Pancreas (tissue), 10 donors: ENCODE results near the gene CPED1. TPM values are rescaled to one million over a fixed set of nuclear protein-coding genes. Genes with fewer than 3 reads are reported as not detected.

ENCODE experiments used
- ATAC-seq, 4 donors: fragments of 200-7000 bp; cut with Tn5 transposase; one replicate each; pipeline versions ENCODE4 v1.8.0 to v1.9.1; 2020; ENCODE audit warnings: mild to moderate bottlenecking in 4 of 4, moderate library complexity in 4 of 4
- DNase-seq, 6 donors: peaks; one replicate each; pipeline ENCODE4 v3.0.0-alpha.2; 2020
- FAIRE-seq: peaks from 2 replicates; lab custom pipeline; 2012; peaks lifted over from hg19 to GRCh38; lab: Jason Lieb, UNC
- H3K27ac ChIP-seq, 4 donors: fragments of 200-600 bp; sonication (generic); 1 replicate in 3 of 4; 2 replicates in 1 of 4; pipeline versions ENCODE4 v1.5.0 to v1.8.0; 2020
- H3K27me3 ChIP-seq, 4 donors: fragments of 200-600 bp; one replicate each; pipeline ENCODE4 v1.8.0; 2021
- H3K36me3 ChIP-seq, 3 donors: fragments of 200-600 bp; sonication (generic) in 1 of 3; one replicate each; pipeline versions ENCODE4 v1.5.0 to v1.8.0; 2020 to 2021
- H3K4me1 ChIP-seq, 3 donors: fragments of 200-600 bp; one replicate each; pipeline ENCODE4 v1.8.0; 2021
- H3K4me3 ChIP-seq, 4 donors: fragments of 200-600 bp; sonication (generic) in 2 of 4; one replicate each; pipeline versions ENCODE4 v1.5.0 to v1.8.0; 2020 to 2021
- H3K9me3 ChIP-seq, 4 donors: fragments of 200-600 bp; one replicate each; pipeline ENCODE4 v1.8.0; 2021
- WGBS, 2 donors: extraction: QIAGEN DNeasy Blood & Tissue Kit; methylation state at CpG; one replicate each; pipeline ENCODE4 v1.1.7; 2013; 5-methylcytosine and 5-hydroxymethylcytosine counted together
- intact Hi-C, 3 donors: fragments of 100-400 bp; cut with DNase I; formaldehyde crosslinking; loops; one replicate each; pipeline versions ENCODE4 v1.11.1 to v1.14.2; 2022
- polyA plus RNA-seq, 2 donors: library from polyadenylated mRNA; stranded (reverse); fragments of 200-250 nt; gene quantifications; one replicate each; pipeline ENCODE4 v1.2.3, GENCODE V29; 2013
- total RNA-seq, 6 donors: library from RNA; stranded (reverse); fragmentation: NEBNext Ultra II Directional in 4 of 6; extraction: Animal tissue kit (Norgen Biotek cat#: 25700) in 4 of 6; gene quantifications; one replicate each; pipeline versions ENCODE4 v1.2.1 to v1.2.4, GENCODE V29; 2021 to 2023
- TF ChIP-seq, protein P1 (sequence below), 4 donors: fragments of 200-600 bp; sonication (generic) in 3 of 4; IDR thresholded peaks; one replicate each; pipeline versions ENCODE4 v1.5.0 to v1.8.0; 2021; ENCODE audit warnings: antibody characterized with exemption in 4 of 4
- donor health status: healthy with polysubstance abuse.
- donor health status: DM: no; HTN: no; CAD: no; lungs with moderate emphysema.
- donor health status: DM: no; HTN: no; CAD: no.
- donor health status: control.
- donor health status: control.
- donor health status: Bipolar disorder and iron deficiency.
- donor health status: DM: yes; HTN: yes; CAD: no.
- donor health status: DM: no; HTN: no; CAD: no.
- donor health status: DM: no; HTN: no; CAD: no.
- donor health status: DM: yes; HTN: yes; CAD: no.

Gene CPED1
- total and polyA plus RNA-seq, 8 donors = 0.57 to 6.1 (median 1.3) TPM

- Histone ChIP-seq H3K27me3 (peaks cover 0 to 50% (median 17%) of the 10 kb centered on the region in 4 donors), H3K4me3 (no peak overlapping the region), H3K4me1 (peaks cover 0 to 4% (median 3%) of the 10 kb centered on the region in 3 donors), H3K27ac (no peak overlapping the region), H3K9me3 (no peaks in the 10 kb centered on the region), H3K36me3 (no peaks in the 10 kb centered on the region)
- DNase-seq = no peak
- intact Hi-C loops = no loop called here
- WGBS, 2 donors = 74 to 82% methylated on average over 10 of the region's 10 CpGs
- FAIRE-seq = no peak
- ATAC-seq = no peak
- TF ChIP-seq, protein P1, sequence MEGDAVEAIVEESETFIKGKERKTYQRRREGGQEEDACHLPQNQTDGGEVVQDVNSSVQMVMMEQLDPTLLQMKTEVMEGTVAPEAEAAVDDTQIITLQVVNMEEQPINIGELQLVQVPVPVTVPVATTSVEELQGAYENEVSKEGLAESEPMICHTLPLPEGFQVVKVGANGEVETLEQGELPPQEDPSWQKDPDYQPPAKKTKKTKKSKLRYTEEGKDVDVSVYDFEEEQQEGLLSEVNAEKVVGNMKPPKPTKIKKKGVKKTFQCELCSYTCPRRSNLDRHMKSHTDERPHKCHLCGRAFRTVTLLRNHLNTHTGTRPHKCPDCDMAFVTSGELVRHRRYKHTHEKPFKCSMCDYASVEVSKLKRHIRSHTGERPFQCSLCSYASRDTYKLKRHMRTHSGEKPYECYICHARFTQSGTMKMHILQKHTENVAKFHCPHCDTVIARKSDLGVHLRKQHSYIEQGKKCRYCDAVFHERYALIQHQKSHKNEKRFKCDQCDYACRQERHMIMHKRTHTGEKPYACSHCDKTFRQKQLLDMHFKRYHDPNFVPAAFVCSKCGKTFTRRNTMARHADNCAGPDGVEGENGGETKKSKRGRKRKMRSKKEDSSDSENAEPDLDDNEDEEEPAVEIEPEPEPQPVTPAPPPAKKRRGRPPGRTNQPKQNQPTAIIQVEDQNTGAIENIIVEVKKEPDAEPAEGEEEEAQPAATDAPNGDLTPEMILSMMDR (IDR thresholded peaks at IDR 0.05) = no peak
Measured at GRCh38 chr7:121334875-121335648, 346.6 kb downstream of the CPED1 start.

DNA sequence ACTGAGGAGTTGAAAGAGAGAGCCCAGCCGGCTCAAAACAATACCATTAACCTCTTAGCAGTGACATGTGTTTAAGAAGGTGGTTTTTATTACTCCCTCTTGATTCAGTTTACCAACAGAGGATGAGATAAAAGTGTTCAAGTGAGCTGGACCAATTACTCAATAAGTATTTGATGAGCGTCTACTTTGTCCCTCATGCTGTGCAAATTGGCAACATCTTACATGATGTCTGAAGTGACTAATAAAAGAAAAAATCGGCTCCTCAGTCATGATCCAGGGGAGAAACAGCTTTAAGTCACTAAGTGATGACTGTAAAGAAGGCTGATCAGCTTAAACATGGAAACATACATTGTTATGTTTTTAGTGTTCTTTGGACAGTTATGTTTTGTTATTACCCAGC lies 348.1 kb downstream of the CPED1 start:
- ATAC-seq (no peak), DNase-seq (no peak), FAIRE-seq (no peak)
- intact Hi-C loops = no loop called here
- H3K4me3 ChIP-seq = no peak overlapping the region
- 55 to 74% methylated on average over 3 of the region's 3 CpGs for WGBS, 2 donors
- H3K9me3 ChIP-seq = no peaks in the 10 kb centered on the region
- peaks cover 0 to 37% (median 12%) of the 10 kb centered on the region in 4 donors for H3K27me3 ChIP-seq
- H3K27ac ChIP-seq = no peak overlapping the region
- no peaks in the 10 kb centered on the region for H3K36me3 ChIP-seq
- TF ChIP-seq, protein P1 (IDR thresholded peaks at IDR 0.05) = no peak
- H3K4me1 ChIP-seq = no peaks in the 10 kb centered on the region

DNA sequence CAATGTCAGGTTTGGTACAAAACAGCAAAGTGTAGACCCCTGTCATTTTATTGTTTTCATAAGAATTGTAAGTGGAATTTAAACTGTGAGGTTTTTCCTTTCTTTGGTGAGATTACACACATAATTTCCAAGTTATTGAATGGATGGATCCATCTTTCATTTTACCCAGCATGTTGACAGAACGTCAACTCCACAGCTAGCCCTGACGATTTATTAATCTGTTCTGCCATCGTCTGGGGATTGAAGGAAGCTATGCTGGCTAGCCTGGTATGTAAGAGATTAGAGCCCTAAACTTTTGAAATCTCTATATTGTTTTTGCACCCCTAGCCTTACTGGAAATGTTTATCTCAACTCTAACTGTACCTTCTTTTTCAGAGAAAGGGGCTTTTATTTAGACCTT lies 348.9 kb downstream of the CPED1 start:
- TF ChIP-seq, protein P1 (IDR thresholded peaks at IDR 0.05) = no peak
- no peaks in the 10 kb centered on the region for H3K9me3 ChIP-seq
- DNase-seq = no peak
- H3K36me3 ChIP-seq = no peaks in the 10 kb centered on the region
- peaks cover 0 to 29% (median 7%) of the 10 kb centered on the region in 4 donors for H3K27me3 ChIP-seq
- H3K4me3 ChIP-seq = no peak overlapping the region
- no peak overlapping the region for H3K27ac ChIP-seq
- peak in 3 of 4 donors; percentile 30 to 65 (median 60) for ATAC-seq
- WGBS, 2 donors = 11 to 14% methylated on average over 3 of the region's 3 CpGs
- FAIRE-seq = no peak
- no peaks in the 10 kb centered on the region for H3K4me1 ChIP-seq
- intact Hi-C loops = no loop called here

- intact Hi-C loops = no loop called here
- Histone ChIP-seq H3K27ac (no peak overlapping the region), H3K36me3 (no peaks in the 10 kb centered on the region), H3K4me1 (no peaks in the 10 kb centered on the region), H3K9me3 (no peaks in the 10 kb centered on the region), H3K27me3 (peaks cover 0 to 14% (median 3%) of the 10 kb centered on the region in 4 donors), H3K4me3 (no peak overlapping the region)
- no peak for FAIRE-seq
- ATAC-seq = no peak
- no peak for DNase-seq
- WGBS, 2 donors = 64 to 68% methylated on average over 5 of the region's 5 CpGs
- TF ChIP-seq, protein P1 (IDR thresholded peaks at IDR 0.05) = no peak
Measured at GRCh38 chr7:121339082-121339481, 350.6 kb downstream of the CPED1 start.

- H3K4me3 ChIP-seq = no peak overlapping the region
- TF ChIP-seq, protein P1 (IDR thresholded peaks at IDR 0.05) = no peak
- DNase-seq (no peak), FAIRE-seq (no peak), ATAC-seq (peak in 1 of 4 donors; percentile 28)
- no peak overlapping the region for H3K27ac ChIP-seq
- no peaks in the 10 kb centered on the region for H3K9me3 ChIP-seq
- H3K36me3 ChIP-seq = no peaks in the 10 kb centered on the region
- H3K27me3 ChIP-seq = peaks cover 0 to 3% (median 0%) of the 10 kb centered on the region in 4 donors
- no peaks in the 10 kb centered on the region for H3K4me1 ChIP-seq
- intact Hi-C loops = no loop called here
Measured at GRCh38 chr7:121341933-121342332, 353.4 kb downstream of the CPED1 start.
